Activated CD4-positive, alpha-beta T cell treated with anti-CD3 and anti-CD28 coated beads, Interleukin-2, Interleukin-4, amounts not matched to agents 100 ng/mL and 50 ng/mL, durations not matched to agents 16 hours and 8 hours (primary cell): ENCODE measurements around the gene TMEM107.
"Not testable (repeated sequence)": the region's sequence is repeated elsewhere in the genome, so short reads cannot be mapped to it uniquely, and the experiment has no call there.

Experiments
- DNase-seq: peaks from one replicate; pipeline ENCODE4 v3.0.0-alpha.2; 2020; ENCODE audit warnings: low spot score

Gene TMEM107

DNA sequence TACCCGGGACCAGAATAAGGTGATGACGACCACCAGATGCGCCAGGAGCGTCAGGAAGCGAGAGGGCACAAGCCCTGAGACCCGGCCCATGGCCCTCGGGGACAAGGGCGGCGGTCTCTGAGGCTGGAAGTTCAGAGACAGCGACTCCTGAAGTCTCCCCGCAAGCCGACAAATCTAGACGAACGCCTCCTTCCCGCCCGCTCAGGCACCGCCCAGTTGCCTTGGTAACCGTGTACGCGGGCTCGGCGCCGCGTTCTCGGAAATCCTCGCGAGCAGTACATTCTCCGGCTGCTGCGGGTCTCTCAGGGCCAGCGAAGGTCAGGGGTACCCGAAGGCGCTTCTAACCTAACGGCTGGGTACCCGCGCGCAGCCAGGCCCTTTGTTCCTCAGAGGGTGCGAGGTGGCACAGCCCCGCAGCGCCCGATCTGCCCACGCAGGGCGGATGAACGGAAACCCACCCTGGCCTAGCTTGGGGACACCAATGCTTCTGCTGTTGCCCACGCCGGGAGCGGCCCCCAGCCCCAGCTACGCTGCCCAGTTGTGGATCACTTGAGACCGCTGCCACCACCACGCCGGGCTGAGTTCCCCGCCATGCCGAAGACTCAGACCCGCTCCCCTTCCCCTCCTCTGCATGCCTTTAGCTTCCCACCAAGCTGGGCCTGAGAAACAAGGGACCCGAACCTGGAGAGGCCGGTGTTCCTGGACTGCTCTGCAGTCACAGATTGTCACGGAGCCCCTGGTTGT is at the start of gene TMEM107:
TSS of gene TMEM107 (minus strand) at position 184 of the 744 bp plus-strand sequence. CDS start at position 90, 94 bp downstream.
- peak; percentile 91 for DNase-seq

DNA sequence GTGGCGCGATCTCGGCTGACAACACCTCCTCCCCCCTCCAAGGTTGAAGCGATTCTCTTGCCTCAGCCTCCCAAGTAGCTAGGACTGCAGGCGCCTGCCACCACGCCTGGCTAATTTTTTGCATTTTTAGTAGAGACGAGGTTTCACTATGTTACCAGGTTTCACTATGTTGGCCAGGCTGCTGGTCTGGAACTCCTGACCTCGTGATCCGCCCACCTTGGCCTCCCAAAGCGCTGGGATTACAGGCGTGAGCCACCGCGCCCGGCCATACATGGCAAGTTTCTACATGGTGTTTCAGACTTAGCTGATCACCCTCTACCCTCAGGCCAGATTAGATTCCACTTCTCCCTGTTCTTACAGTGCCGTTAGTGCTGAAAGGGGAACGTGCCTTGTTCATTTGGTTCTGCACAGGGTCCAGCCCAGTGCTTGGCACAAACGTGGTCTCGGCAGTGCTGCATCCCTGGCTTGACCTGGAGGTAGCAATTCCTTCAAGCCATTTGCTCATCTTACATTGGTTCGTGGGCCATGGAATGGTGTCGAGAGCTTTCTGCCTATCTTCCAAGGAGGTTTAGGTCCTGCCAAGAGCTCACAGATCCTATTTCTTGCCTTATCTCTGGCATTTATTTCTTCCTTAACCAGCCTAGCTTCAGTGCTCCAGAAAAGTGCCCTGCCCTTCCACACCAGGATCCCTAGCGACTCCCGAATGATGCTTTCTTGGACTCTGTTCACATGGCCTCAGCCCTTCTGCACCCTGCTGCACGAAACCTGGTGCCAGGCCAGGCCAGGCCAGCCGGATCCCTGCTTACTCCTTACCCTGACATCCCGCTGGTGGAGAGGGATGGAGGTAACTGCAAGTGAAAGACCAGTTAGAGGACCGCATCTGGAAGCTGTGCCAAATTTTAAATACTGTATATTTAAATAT is 49.0 kb upstream of the TMEM107 start:
- no peak for DNase-seq

DNA sequence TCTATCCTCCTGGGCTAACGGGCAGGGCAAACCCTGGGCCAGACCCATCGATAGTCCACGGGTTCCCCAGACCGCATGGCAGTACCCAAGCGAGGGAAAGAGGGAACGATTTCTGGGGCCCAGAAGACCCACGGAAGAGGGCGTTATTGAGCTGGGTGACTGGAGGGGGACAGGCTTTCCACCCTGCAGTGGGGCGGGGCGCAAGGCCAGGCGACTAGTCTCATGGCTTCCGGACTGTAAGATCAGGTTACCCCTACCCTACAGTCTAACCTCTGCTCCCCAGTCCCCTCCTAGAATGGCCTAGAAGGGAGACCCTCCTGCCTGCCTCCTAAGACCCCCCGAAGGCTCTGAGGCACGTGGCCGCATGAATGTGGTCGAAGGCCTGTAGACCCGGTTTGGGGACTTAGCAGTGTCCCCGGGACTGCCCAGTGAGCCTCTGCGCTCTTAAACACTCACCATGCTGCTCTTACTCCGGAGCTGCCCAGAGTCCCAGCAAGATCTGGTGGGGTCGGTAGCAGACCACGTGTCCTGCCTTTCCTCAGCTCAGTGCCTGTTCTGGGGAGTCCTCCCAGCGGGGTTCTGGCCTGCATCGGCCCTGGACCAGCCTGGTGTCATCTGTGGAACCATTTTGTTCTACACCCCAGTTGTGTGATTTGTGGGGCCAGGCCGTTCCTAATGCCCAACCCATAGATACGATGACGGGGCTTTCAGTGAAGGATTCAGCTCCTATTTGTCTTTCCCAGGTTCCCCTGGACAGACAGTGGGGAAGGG is 47.4 kb upstream of the TMEM107 start:
- peak; percentile 59 for DNase-seq

DNA sequence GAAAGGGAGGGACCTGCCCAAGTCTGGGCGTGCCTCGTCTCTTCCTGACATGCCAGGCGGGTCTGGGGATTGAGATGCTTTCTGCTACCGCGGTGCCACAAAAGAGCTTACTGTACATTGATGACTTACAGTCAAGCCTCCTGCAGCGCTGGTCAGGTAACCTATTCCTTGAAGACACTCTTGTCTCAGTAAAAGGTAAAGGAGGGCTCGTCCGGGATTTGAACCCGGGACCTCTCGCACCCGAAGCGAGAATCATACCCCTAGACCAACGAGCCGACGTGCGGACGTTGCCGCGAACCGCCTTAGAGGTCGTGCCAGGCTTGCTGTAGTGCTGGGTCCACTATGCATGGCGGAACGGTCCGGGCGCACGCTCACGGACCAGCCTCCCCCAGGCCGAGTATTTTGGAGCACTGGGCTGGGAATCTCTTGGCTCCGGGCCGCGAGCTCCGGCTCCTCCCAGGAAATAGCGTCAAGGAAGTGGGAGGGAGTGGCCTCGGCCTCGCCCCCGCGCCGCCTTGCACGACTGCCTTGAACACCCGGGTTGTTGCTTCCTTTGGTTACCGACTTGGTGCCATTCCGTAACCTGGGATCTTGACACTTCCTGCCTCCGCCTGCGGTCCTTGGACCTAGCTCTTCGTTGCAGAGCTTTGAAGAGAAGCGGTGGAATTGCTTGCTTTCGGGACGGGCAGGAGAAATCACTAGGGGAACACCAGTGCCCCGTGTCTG is 46.6 kb upstream of the TMEM107 start:
- peak; percentile 92 for DNase-seq

DNA sequence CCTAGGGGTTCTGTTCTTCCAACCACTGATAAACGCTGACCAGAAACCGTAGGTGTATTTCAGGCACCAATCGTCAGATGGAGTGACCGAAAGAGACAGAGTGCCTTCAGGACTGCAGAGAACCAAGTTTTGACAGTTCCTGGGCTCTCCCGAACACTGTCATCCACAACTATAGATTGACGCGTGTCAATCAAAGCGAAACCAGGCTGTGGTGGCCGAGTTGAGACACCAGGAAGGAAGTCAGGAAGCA is 46.1 kb upstream of the TMEM107 start:
- DNase-seq, result no peak

DNA sequence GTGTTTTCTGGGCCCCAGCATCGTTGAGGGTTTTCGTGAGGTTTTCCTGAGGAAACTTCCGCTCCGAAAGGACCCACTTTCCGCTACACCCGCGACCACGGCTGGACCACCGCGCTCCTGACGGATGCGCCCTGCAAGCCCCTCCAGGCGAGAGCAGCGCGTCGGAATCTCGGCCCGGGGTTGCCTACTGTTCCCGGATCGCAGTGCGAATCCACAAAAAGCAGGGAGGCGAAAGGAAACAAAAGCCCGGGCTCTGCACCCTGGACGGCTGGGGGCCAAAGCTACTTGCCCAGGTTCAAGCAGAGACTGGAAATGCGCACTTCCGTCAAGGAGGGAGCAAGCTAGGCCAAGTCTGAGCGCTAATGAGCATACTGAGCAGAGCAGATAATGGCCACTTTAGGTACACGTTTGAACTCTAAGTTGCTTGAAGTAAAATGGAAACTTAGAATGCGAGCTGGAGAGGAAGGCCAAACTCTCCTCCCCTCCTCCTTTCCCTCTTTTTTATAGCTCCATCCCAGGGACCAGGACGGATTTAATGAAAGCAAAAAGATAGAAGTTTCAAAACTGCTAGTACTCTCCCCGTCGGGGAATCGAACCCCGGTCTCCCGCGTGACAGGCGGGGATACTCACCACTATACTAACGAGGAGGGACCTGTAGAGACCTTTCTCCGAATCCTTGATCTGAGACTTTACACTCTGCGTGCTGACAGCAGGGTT is 45.6 kb upstream of the TMEM107 start:
- peak; percentile 92 for DNase-seq

DNA sequence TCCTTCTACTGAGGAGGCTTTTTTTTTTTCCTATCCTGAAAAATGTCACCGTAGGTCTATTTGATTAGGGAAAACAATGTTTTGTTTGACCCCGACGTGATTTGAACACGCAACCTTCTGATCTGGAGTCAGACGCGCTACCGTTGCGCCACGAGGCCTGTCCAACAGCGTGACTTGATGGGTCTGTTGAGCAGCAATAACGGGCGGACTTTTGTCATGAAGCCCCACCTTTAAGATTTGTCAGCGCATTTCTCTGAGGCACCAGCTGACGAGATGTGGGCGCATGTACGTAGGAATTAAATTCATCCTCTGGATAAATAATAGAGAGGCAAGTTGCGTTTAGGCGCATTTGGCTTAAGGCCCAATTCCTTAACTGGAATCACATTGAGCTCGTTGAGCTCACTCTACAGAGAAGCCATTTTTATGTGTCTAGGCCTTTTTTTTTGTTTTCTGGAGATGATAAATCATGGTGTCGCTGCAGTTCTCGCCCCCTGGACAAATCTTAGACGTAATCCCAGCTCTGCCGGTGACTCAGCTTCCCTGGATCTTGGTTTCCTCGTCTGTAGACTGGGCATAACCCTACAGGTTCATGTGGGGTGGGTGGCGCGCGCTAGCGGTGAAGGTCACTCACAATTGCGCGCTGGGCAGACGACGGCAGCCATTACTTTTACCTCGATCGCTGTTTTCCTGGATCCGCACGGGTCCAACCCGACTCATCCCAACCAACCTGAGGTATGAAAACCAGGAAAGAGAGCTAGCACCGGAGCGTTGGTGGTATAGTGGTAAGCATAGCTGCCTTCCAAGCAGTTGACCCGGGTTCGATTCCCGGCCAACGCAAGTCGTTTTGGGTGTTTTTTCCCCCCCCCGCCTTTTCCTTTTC is 44.8 kb upstream of the TMEM107 start:
- peak; percentile 95 for DNase-seq

DNA sequence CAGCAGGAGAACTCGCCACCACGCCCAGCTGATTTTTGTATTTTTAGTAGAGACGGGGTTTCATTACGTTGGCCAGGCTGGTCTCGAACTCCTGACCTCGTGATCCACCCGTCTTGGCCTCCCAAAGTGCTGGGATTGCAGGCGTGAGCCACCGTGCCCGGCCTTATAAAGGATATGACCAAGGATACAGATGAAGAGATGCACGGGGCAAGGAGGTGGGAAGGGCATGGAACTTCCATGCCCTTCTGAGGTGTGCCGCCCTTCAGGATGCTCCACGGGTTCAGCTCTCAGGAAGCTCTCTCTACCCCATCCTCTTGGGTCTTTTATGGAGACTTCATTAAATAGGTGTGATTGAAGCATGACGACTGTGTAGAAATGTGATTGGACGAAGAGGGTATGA is 37.8 kb upstream of the TMEM107 start:
- not testable (repeated sequence) for DNase-seq

DNA sequence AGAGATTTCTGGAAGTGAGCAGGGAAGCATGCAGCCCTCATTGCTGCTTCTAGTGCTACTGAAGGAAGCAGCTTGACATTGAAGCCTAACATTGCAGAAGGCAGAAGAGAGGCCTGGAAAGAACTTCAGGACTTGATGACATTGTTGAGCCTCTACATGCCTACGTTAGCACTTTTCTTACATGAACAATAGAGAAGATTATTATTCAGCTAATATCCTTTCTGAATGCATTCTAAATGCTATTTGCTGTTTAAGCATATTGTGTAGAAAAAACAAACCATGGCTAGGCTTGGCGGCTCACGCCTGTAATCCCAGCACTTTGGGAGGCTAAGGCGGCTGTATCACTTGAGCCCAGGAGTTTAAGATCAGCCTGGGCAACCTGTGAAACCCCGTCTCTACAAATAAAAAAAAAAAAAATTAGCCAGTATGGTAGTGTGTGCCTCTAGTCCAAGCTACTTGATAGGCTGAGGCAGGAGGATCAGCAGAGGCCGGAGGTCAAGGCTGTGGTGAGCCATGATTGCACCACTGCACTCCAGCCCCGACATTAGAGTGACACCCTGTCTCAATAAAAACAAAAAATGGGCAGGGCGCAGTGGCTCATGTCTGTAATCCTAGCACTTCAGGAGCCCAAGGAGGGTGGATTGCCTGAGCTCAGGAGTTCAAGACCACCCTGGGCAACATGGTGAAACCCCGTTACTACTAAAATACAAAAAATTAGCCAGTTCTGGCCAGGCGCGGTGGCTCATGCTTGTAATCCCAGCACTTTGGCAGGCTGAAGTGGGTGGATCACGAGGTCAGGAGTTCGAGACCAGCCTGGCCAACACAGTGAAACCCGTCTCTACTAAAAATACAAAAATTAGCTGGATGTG is 36.4 kb upstream of the TMEM107 start:
- no peak for DNase-seq

DNA sequence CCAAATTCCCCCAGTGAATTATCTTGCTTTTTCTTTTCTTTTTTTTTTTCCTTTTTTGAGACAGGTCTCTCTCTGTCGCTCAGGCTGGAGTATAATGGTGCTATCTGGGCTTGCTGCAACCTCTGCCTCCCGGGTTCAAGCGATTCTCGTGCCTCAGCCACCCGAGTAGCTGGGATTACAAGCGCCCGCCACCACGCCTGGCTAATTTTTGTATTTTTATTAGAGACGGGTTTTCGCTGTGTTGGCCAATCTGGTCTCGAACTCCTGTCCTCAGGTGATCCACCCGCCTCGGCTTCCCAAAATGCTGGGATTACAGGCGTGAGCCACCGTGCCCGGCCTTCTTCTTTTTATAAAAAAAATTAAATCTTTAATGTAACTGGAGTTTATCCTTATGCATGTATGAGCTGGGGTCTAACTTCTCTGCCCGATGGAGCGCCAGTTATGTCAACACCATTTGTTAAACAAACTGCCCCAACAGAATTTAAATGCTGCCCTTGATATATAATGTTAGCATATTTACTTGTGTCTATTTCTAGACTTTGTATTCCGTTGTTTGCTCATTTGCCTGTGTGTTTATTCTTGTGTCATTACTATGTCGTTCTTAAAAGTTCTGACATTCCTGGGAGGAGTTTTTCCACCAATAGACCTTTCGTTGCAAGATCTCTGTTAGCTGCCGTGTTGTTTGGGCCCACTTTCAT is 34.7 kb upstream of the TMEM107 start:
- DNase-seq, result no peak

DNA sequence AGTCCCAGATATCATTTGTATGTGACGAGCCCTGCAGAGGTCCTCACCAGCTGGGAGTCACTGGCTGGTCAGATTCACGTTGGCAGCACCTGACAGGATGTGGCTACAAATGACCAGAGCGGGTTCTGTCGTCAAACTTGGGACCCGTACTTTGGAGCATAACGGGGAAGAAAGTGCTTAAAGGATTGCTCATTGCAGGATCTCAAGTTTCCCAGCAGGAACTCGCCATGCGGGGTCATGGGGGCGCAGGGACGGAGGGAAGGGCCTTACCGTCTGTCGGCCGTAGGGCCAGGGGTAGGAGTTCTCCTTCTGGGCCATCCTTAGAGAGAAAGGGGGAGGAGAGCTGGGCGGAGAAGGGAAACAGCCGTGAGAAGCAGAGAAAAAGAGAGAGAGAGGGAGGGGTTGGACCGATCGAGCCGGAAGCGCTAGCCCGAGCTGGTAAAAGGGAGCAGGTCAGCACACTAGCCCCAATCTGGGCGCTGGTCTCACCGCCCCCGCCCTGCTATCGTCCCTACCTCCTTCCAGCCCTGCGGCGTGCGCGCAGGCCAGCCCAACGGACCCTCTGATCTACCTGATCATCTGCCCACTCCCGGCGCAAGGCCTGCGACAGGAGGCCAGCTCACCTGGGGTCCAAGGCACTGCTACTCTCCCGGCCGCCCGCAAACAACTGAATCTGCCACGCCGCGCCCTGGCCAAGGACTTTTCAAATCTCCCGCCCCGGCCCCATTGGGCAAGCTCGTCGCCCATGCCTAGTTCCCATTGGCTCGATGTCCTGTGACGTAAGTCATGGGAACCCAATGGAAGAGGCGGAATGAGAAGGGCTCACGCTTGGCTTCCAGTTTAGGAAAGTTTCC is 34.0 kb upstream of the TMEM107 start, which contains the start of gene AURKB:
TSS of gene AURKB (minus strand) at position 669 of the 854 bp plus-strand sequence. CDS start at position 318, 351 bp downstream.
- DNase-seq, result peak; percentile 97

DNA sequence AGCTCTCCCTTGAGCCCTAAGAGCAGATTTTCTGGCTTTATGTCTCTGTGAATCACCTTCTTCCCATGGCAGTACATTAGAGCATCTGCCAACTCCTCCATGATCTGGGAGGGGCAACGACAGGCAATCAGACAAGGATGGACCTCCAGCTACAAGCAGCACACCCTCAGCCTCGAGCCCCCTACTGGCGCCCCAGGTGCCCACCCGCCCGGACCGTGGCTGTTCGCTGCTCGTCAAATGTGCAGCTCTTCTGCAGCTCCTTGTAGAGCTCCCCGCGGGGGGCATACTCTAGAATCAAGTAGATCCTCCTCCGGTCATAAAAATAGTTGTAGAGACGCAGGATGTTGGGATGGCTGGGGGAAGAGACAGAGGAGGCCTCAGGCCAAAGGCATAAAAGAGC is 30.4 kb upstream of the TMEM107 start:
- no peak for DNase-seq

DNA sequence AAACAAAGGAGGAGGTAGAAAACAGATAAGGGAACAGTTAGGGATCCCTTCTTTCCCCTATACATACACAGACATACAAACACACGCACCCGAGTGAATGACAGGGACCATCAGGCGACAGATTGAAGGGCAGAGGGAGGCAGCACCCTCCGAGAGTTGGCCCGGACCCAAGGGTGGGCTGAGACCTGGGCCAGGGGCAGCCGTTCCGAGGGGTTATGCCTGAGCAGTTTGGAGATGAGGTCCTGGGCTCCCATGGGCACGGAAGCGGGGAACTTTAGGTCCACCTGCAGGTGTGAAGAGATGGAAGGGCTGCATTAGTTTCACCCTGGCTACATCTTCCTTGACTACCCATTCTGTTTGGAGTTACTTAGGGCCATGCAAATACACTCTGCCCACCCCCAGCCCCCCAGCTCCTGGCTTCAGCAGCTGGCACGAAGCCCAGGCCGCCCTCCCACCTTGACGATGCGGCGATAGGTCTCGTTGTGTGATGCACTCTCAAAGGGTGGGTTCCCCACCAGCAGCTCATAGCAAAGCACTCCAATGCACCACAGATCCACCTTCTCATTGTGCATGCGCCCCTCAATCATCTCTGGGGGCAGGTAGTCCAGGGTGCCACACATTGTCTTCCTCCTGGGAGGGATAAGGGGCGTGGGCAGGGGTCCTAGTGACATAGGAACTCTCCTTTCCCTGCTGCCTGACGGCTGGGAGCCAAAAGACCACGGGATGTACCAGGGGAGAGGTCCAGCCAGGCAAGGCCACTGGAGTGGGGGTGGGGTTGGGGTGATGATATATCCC is 28.8 kb upstream of the TMEM107 start:
- DNase-seq, result no peak

DNA sequence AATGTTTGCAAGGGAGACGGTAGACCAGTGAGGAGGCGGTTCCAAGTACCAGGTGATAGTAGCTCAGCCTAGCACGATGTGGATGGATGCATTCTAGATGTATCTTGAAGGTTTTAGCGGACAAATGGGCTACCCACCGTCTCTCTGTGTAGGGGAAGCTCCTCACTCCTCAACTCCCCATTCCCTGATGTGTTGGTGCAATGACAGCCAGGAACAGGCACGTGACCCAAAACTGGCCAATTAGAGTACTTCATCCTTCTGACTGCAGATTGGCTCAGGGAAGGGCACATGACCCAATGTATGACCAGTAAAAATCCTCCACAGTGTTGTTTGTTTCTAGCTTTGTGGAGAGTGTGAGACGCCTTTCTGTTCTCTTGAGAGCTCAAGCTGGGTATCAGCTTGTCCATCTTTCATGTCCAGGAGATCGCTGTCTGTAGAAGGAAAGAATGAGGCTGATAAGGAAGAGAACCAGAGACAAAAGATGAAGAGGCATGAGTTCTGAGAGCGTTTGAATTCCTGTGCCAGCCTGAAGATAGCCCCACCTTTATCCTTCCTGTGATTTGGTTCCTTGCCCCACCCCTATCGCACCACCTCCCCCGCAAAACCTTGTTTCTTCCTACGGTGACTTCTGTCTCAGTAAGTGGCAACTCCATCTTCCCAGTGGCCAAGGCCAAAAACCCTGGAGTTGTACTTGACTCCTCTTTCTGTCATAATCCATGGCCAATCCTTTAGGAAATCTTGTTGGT is 16.1 kb upstream of the TMEM107 start:
- DNase-seq, result peak; percentile 89

DNA sequence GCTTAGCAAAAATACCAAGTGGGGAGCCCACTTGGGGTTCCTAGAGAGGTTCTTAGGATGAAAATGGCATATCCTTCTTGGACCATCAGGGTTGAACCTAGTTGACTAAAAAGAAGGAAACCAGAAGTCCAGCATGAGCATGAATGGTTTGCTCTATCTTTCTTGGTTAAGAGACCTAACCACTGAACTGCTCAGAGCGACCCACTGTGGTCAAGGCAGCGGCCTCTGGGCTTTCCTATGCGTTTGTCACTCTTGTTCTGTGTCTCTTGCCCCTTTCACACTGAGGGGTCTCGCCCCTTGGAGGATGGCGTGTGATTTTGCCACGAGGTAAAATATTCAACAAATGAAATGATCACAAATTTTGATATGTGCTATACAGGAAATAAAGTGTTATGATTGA is 14.3 kb upstream of the TMEM107 start:
- no peak for DNase-seq
